CD14-positive monocyte (primary cell): ENCODE measurements around the gene CDH13. TPM values are rescaled to one million over a fixed set of nuclear protein-coding genes. Genes with fewer than 3 reads are reported as not detected.
A peak's percentile ranks its signal among the peaks of the same experiment; 100 is the strongest.

ENCODE experiments used
- DNase-seq, 3 donors: peaks; one replicate each; pipeline ENCODE4 v3.0.0-alpha.2; 2011 to 2022
- H2AFZ ChIP-seq: 2 replicates; pipeline ENCODE4 v1.6.0; 2012; ENCODE audit warnings: mild to moderate bottlenecking, low read depth, low read length, inconsistent platforms; ENCODE audit not compliant: insufficient read depth, poor library complexity, severe bottlenecking
- H3K27ac ChIP-seq, 2 donors: 1 replicate in 1 of 2; 2 replicates in 1 of 2; pipeline ENCODE4 v1.5.1; 2012 to 2013; ENCODE audit warnings: low read length in 2 of 2, control low read depth in 1 of 2, inconsistent platforms in 1 of 2, low read depth in 1 of 2, mild to moderate bottlenecking in 1 of 2
- H3K27me3 ChIP-seq, 2 donors: one replicate each; pipeline versions ENCODE4 v1.6.0 to v1.6.1; 2011 to 2013; ENCODE audit warnings: low read length in 2 of 2; ENCODE audit not compliant: control insufficient read depth in 2 of 2, insufficient read depth in 2 of 2
- H3K36me3 ChIP-seq, 2 donors: replicated peaks in 1 of 2; 1 replicate in 1 of 2; 2 replicates in 1 of 2; pipeline versions ENCODE4 v1.5.1 to v1.6.1; 2012 to 2013; ENCODE audit warnings: low read length in 2 of 2, control low read depth in 1 of 2, inconsistent platforms in 1 of 2, mild to moderate bottlenecking in 1 of 2; ENCODE audit not compliant: insufficient read depth in 2 of 2, control insufficient read depth in 1 of 2
- H3K4me1 ChIP-seq, 2 donors: 1 replicate in 1 of 2; 2 replicates in 1 of 2; pipeline versions ENCODE4 v1.5.1 to v1.6.1; 2012 to 2013; ENCODE audit warnings: low read length in 2 of 2, control low read depth in 1 of 2, inconsistent platforms in 1 of 2, mild to moderate bottlenecking in 1 of 2, moderate library complexity in 1 of 2; ENCODE audit not compliant: insufficient read depth in 2 of 2, control insufficient read depth in 1 of 2
- H3K4me2 ChIP-seq: replicated peaks from 2 replicates; pipeline ENCODE3; 2012; ENCODE audit warnings: low read length, moderate library complexity, mild to moderate bottlenecking; ENCODE audit not compliant: poor library complexity, severe bottlenecking; ENCODE audit errors: extremely low read depth
- H3K4me3 ChIP-seq, 3 experiments: fragments of 200-600 bp in 1 of 3; sonication (generic) in 1 of 3; replicated peaks in 1 of 3; 1 replicate in 2 of 3; 2 replicates in 1 of 3; pipeline ENCODE4 v1.5.1; 2011 to 2013; ENCODE audit warnings: low read length in 3 of 3, mild to moderate bottlenecking in 3 of 3, control low read depth in 2 of 3, low read depth in 2 of 3, inconsistent platforms in 1 of 3, moderate library complexity in 1 of 3
- H3K79me2 ChIP-seq: 2 replicates; pipeline ENCODE4 v1.6.0; 2012; ENCODE audit warnings: mild to moderate bottlenecking, control low read depth, inconsistent platforms, low read length, moderate library complexity; ENCODE audit not compliant: insufficient read depth
- H3K9ac ChIP-seq: 2 replicates; pipeline ENCODE4 v1.6.0; 2017; ENCODE audit warnings: low read length, mild to moderate bottlenecking; ENCODE audit not compliant: insufficient read depth, poor library complexity, severe bottlenecking
- H3K9me3 ChIP-seq, 2 donors: replicated peaks in 1 of 2; 1 replicate in 1 of 2; 2 replicates in 1 of 2; pipeline versions ENCODE4 v1.5.1 to v1.6.1; 2012 to 2013; ENCODE audit warnings: low read length in 2 of 2, control low read depth in 1 of 2; ENCODE audit not compliant: control insufficient read depth in 1 of 2, insufficient read depth in 1 of 2
- H4K20me1 ChIP-seq: 2 replicates; pipeline ENCODE4 v1.6.0; 2012; ENCODE audit warnings: mild to moderate bottlenecking, low read length, control low read depth, moderate library complexity; ENCODE audit not compliant: insufficient read depth
- H3K27ac Mint-ChIP-seq, 7 donors: one replicate each; pipeline ENCODE4 v1.8.0; 2020; ENCODE audit warnings: mild to moderate bottlenecking in 7 of 7, mixed read lengths in 7 of 7, moderate library complexity in 6 of 7, inconsistent platforms in 2 of 7
- H3K27me3 Mint-ChIP-seq, 3 donors: one replicate each; pipeline ENCODE4 v1.8.0; 2021 to 2022; ENCODE audit warnings: low read depth in 3 of 3, mild to moderate bottlenecking in 3 of 3, mixed read lengths in 3 of 3, moderate library complexity in 3 of 3, inconsistent platforms in 1 of 3
- H3K36me3 Mint-ChIP-seq, 2 donors: one replicate each; pipeline ENCODE4 v1.8.0; 2020; ENCODE audit warnings: mixed read lengths in 2 of 2, inconsistent platforms in 1 of 2, mild to moderate bottlenecking in 1 of 2
- H3K4me1 Mint-ChIP-seq: one replicate; pipeline ENCODE4 v1.8.0; 2020; ENCODE audit warnings: mild to moderate bottlenecking, mixed read lengths
- H3K4me3 Mint-ChIP-seq, 2 donors: one replicate each; pipeline ENCODE4 v1.8.0; 2020; ENCODE audit warnings: mild to moderate bottlenecking in 2 of 2, mixed read lengths in 2 of 2, moderate library complexity in 1 of 2
- H3K9me3 Mint-ChIP-seq, 7 donors: one replicate each; pipeline ENCODE4 v1.8.0; 2020 to 2022; ENCODE audit warnings: mixed read lengths in 7 of 7, mild to moderate bottlenecking in 6 of 7, moderate library complexity in 6 of 7, inconsistent platforms in 2 of 7
- CTCF ChIP-seq: fragments of 200-600 bp; IDR thresholded peaks from one replicate; pipeline ENCODE4 v1.8.0; 2022; ENCODE audit warnings: antibody characterized with exemption, mild to moderate bottlenecking
- WGBS: methylation state at CpG from one replicate; pipeline ENCODE4 v1.1.5; 2013; ENCODE audit warnings: missing lambda C conversion rate; ENCODE audit not compliant: insufficient coverage; 5-methylcytosine and 5-hydroxymethylcytosine counted together
- intact Hi-C, 2 donors: fragments of 100-400 bp; cut with micrococcal nuclease; formaldehyde crosslinking; loops; one replicate each; pipeline versions ENCODE4 v1.15.0 to v1.15.1; 2023
- polyA plus RNA-seq, 3 donors: library from polyadenylated mRNA; depleted of rRNA in 1 of 3; unstranded in 2 of 3; stranded (reverse) in 1 of 3; fragments of 300-500 nt in 2 of 3; fragments of >200 nt in 1 of 3; fragmentation: Illumina TruSeq in 2 of 3; gene quantifications; 1 replicate in 2 of 3; 2 replicates in 1 of 3; pipeline ENCODE4 v1.2.3, GENCODE V29; 2012 to 2021

The CDH13 gene
- polyA plus RNA-seq, 3 donors = 0.13 to 0.19 TPM; not detected in 1

- H3K4me2 ChIP-seq = no peak overlapping the region
- DNase-seq = no peak
- no peak for TF ChIP-seq CTCF
- no peak overlapping the region for H3K27ac ChIP-seq
- H4K20me1 ChIP-seq = no peaks in the 10 kb centered on the region
- WGBS = 80% methylated on average over 1 of the region's 2 CpGs
- peak overlapping the region; percentile 4 for H2AFZ ChIP-seq
- peaks cover 0 to 5% (median 4%) of the 10 kb centered on the region in 7 donors for H3K9me3 Mint-ChIP-seq
- H3K27ac Mint-ChIP-seq = peak overlapping the region in 4 of 7 donors; percentile 26 to 84 (median 60)
- peak overlapping the region in 1 of 2 donors; percentile 71 for H3K4me3 Mint-ChIP-seq
- no peak overlapping the region for H3K9ac ChIP-seq
- H3K9me3 ChIP-seq = no peaks in the 10 kb centered on the region
- no peaks in the 10 kb centered on the region for H3K27me3 ChIP-seq
- peaks cover 0 to 12% of the 10 kb centered on the region in 2 donors for H3K4me1 ChIP-seq
- no peaks in the 10 kb centered on the region for H3K36me3 Mint-ChIP-seq
- H3K4me1 Mint-ChIP-seq = peaks cover 16% of the 10 kb centered on the region
- no peak overlapping the region for H3K4me3 ChIP-seq
- no peaks in the 10 kb centered on the region for H3K79me2 ChIP-seq
- no peaks in the 10 kb centered on the region for H3K36me3 ChIP-seq
- peaks cover 0 to 3% (median 3%) of the 10 kb centered on the region in 3 donors for H3K27me3 Mint-ChIP-seq
- intact Hi-C loops = no loop called here
Observed at GRCh38 chr16:83768986-83769385, 1142.2 kb downstream of the CDH13 start.

- no peak overlapping the region for H3K9ac ChIP-seq
- H3K27ac Mint-ChIP-seq = peak overlapping the region in 5 of 7 donors; percentile 26 to 82 (median 64)
- no peaks in the 10 kb centered on the region for H4K20me1 ChIP-seq
- H3K4me1 Mint-ChIP-seq = peaks cover 20% of the 10 kb centered on the region
- H3K27me3 ChIP-seq = no peaks in the 10 kb centered on the region
- H3K4me2 ChIP-seq = no peak overlapping the region
- intact Hi-C loops = no loop called here
- H3K79me2 ChIP-seq = no peaks in the 10 kb centered on the region
- peak overlapping the region in 1 of 2 donors; percentile 71 for H3K4me3 Mint-ChIP-seq
- WGBS = 58% methylated on average over 4 of the region's 5 CpGs
- peak in 2 of 3 donors; percentile 24 to 70 for DNase-seq
- no peak overlapping the region for H3K27ac ChIP-seq
- H3K4me3 ChIP-seq = no peak overlapping the region
- peaks cover 0 to 6% (median 3%) of the 10 kb centered on the region in 3 donors for H3K27me3 Mint-ChIP-seq
- peaks cover 0 to 12% of the 10 kb centered on the region in 2 donors for H3K4me1 ChIP-seq
- no peak for TF ChIP-seq CTCF
- H3K36me3 Mint-ChIP-seq = no peaks in the 10 kb centered on the region
- H3K36me3 ChIP-seq = no peaks in the 10 kb centered on the region
- H2AFZ ChIP-seq = peak overlapping the region; percentile 4
- no peaks in the 10 kb centered on the region for H3K9me3 ChIP-seq
- peaks cover 0 to 5% (median 4%) of the 10 kb centered on the region in 7 donors for H3K9me3 Mint-ChIP-seq
Observed at GRCh38 chr16:83769397-83770008, 1142.7 kb downstream of the CDH13 start.
